K562 (cell line): ENCODE measurements around the gene ETS2. TPM values are rescaled to one million over a fixed set of nuclear protein-coding genes. Genes with fewer than 3 reads are reported as not detected.
A peak's percentile ranks its signal among the peaks of the same experiment; 100 is the strongest.

Experiments
- ARID1B ChIP-seq: fragments of 450-650 bp; IDR thresholded peaks from 2 replicates; pipeline ENCODE4 v1.6.1; 2016; ENCODE audit warnings: antibody characterized with exemption, mild to moderate bottlenecking, inconsistent platforms
- DDX20 ChIP-seq: fragments of 450-650 bp; IDR thresholded peaks from 2 replicates; pipeline ENCODE4 v1.6.1; 2016; ENCODE audit warnings: missing genetic modification characterization, low read depth, mild to moderate bottlenecking, missing compliant biosample characterization, moderate library complexity
- DNMT1 ChIP-seq: fragments of 450-650 bp; IDR thresholded peaks from 2 replicates; pipeline ENCODE4 v1.6.1; 2016; ENCODE audit warnings: antibody characterized with exemption, mild to moderate bottlenecking
- DPF2 ChIP-seq: fragments of 450-650 bp; IDR thresholded peaks from 2 replicates; pipeline ENCODE4 v1.6.1; 2016
- KLF16 ChIP-seq: IDR thresholded peaks from 2 replicates; pipeline ENCODE4 v1.6.1; 2016; ENCODE audit warnings: antibody characterized with exemption
- NUFIP1 ChIP-seq: fragments of 450-650 bp; IDR thresholded peaks from 2 replicates; pipeline ENCODE4 v1.6.1; 2018; ENCODE audit not compliant: partially characterized antibody
- RBM39 ChIP-seq: fragments of 200-400 bp; formaldehyde crosslinking; optimal IDR thresholded peaks from 2 replicates; pipeline ENCODE3; 2018; ENCODE audit warnings: low read depth, low read length
- SP2 ChIP-seq: IDR thresholded peaks from 2 replicates; pipeline ENCODE4 v1.6.1; 2011; ENCODE audit warnings: mild to moderate bottlenecking, low read depth, low read length, moderate library complexity; ENCODE audit not compliant: poor library complexity, severe bottlenecking; ENCODE audit errors: extremely low read depth
- polyA plus RNA-seq, 8 experiments: library from polyadenylated mRNA; depleted of rRNA in 4 of 8; stranded (reverse) in 5 of 8; unstranded in 3 of 8; fragments of >200 nt; fragmentation: Nextera tagmentation in 2 of 8; fragmentation: Illumina TruSeq in 1 of 8; extraction: Ambion mirVana in 2 of 8; extraction: Trizol in 1 of 8; gene quantifications; 2 replicates each; pipeline versions ENCODE4 v1.2.1 to v1.2.3, GENCODE V29; 2011 to 2014; ENCODE audit warnings: inconsistent platforms in 1 of 8, missing spikeins in 1 of 8
- total RNA-seq, 7 experiments: library from RNA; depleted of rRNA in 6 of 7; stranded (reverse); fragments of >200 nt in 6 of 7; fragmentation: Illumina TruSeq in 2 of 7; extraction: Trizol in 2 of 7; gene quantifications; 2 replicates each; pipeline versions ENCODE4 v1.2.1 to v1.2.3, GENCODE V29; 2011 to 2021; ENCODE audit warnings: low replicate concordance in 1 of 7
- TF ChIP-seq, protein P1 (sequence below), 3 experiments: fragments of 200-800 bp in 1 of 3; fragments of 250-450 bp in 1 of 3; fragments of 450-650 bp in 1 of 3; sonication (Bioruptor Pico) in 1 of 3; sonication (Bioruptor generic) in 1 of 3; formaldehyde crosslinking in 1 of 3; IDR thresholded peaks; 2 replicates each; pipeline versions ENCODE4 v1.6.1 to v1.8.0; 2016 to 2022; ENCODE audit warnings: mild to moderate bottlenecking in 2 of 3, missing genetic modification characterization in 2 of 3, missing compliant biosample characterization in 1 of 3, moderate library complexity in 1 of 3
- TF ChIP-seq, protein P2 (sequence below): fragments of 250-450 bp; sonication (Bioruptor Pico); IDR thresholded peaks from 2 replicates; pipeline ENCODE4 v1.4.0; 2020; ENCODE audit warnings: mild to moderate bottlenecking, moderate library complexity, borderline replicate concordance
- TF ChIP-seq, protein P3 (sequence below): fragments of 250-450 bp; sonication (Bioruptor Pico); IDR thresholded peaks from 2 replicates; pipeline ENCODE4 v1.5.0; 2022; ENCODE audit warnings: mild to moderate bottlenecking
- TF ChIP-seq, protein P4 (sequence below): fragments of 450-650 bp; IDR thresholded peaks from 2 replicates; pipeline ENCODE4 v1.6.1; 2017; ENCODE audit warnings: antibody characterized with exemption

ETS2 gene
- total and polyA plus RNA-seq, 9 of the 15 experiments (the other 6 are each of a cell fraction or from before 2014, with no cell fraction given) = 1.7 to 24.4 (median 12.2) TPM

DNA sequence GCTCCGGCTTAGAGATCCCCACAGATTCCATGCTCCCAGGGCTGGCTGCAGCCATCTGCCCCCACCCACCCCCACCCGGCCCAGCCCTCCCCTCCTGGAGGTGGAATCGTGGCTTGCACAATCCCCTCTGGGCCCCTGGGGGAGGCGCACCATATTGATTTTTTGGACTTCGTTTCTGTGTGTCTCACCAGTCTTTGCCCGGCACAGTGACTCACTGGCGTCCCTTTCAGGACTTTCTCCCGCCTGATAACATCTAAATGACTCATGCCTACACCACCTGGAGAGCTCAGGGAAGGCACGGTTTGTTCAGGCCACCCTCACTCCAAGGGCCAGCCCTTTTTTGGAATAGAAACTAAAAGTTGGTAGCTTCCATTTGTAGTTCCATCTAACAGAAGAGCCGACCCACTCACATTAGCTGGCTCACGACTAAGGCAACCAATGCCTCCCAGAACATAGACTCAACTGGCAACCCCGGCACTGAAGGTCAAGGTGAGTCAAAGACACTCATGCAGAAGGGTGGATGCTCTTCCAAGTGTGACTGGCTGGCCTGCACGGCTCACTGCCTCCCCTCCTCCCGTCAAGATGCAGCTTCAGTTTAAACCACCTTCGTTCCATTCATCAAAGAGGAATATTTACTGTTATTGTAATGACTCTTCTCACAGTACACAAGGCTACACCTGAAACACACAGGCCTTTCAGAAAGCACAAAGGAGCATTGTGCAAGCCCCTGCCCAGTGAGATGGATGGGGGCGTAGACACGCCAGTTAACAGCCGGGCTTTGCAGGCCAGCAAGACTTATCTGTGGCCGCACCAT lies 18.1 kb upstream of the ETS2 start (continued):
- TF ChIP-seq, protein P1, sequence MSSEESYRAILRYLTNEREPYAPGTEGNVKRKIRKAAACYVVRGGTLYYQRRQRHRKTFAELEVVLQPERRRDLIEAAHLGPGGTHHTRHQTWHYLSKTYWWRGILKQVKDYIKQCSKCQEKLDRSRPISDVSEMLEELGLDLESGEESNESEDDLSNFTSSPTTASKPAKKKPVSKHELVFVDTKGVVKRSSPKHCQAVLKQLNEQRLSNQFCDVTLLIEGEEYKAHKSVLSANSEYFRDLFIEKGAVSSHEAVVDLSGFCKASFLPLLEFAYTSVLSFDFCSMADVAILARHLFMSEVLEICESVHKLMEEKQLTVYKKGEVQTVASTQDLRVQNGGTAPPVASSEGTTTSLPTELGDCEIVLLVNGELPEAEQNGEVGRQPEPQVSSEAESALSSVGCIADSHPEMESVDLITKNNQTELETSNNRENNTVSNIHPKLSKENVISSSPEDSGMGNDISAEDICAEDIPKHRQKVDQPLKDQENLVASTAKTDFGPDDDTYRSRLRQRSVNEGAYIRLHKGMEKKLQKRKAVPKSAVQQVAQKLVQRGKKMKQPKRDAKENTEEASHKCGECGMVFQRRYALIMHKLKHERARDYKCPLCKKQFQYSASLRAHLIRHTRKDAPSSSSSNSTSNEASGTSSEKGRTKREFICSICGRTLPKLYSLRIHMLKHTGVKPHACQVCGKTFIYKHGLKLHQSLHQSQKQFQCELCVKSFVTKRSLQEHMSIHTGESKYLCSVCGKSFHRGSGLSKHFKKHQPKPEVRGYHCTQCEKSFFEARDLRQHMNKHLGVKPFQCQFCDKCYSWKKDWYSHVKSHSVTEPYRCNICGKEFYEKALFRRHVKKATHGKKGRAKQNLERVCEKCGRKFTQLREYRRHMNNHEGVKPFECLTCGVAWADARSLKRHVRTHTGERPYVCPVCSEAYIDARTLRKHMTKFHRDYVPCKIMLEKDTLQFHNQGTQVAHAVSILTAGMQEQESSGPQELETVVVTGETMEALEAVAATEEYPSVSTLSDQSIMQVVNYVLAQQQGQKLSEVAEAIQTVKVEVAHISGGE (CRISPR knock-in tag; IDR thresholded peaks at IDR 0.05) = peak in 1 of 3 experiments; percentile 67; a peak in 2 of 6 replicates
- TF ChIP-seq RBM39 (no peak), NUFIP1 (no peak), DPF2 (peak; percentile 97), DDX20 (tag) (no peak), DNMT1 (no peak), ARID1B (peak; percentile 92), KLF16 (0 out of 2 replicates have a peak, but pooled peaks have one; percentile 23), SP2 (no peak)
- TF ChIP-seq, protein P2, sequence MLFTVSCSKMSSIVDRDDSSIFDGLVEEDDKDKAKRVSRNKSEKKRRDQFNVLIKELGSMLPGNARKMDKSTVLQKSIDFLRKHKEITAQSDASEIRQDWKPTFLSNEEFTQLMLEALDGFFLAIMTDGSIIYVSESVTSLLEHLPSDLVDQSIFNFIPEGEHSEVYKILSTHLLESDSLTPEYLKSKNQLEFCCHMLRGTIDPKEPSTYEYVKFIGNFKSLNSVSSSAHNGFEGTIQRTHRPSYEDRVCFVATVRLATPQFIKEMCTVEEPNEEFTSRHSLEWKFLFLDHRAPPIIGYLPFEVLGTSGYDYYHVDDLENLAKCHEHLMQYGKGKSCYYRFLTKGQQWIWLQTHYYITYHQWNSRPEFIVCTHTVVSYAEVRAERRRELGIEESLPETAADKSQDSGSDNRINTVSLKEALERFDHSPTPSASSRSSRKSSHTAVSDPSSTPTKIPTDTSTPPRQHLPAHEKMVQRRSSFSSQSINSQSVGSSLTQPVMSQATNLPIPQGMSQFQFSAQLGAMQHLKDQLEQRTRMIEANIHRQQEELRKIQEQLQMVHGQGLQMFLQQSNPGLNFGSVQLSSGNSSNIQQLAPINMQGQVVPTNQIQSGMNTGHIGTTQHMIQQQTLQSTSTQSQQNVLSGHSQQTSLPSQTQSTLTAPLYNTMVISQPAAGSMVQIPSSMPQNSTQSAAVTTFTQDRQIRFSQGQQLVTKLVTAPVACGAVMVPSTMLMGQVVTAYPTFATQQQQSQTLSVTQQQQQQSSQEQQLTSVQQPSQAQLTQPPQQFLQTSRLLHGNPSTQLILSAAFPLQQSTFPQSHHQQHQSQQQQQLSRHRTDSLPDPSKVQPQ (CRISPR knock-in tag) = no peak
- TF ChIP-seq, protein P3, sequence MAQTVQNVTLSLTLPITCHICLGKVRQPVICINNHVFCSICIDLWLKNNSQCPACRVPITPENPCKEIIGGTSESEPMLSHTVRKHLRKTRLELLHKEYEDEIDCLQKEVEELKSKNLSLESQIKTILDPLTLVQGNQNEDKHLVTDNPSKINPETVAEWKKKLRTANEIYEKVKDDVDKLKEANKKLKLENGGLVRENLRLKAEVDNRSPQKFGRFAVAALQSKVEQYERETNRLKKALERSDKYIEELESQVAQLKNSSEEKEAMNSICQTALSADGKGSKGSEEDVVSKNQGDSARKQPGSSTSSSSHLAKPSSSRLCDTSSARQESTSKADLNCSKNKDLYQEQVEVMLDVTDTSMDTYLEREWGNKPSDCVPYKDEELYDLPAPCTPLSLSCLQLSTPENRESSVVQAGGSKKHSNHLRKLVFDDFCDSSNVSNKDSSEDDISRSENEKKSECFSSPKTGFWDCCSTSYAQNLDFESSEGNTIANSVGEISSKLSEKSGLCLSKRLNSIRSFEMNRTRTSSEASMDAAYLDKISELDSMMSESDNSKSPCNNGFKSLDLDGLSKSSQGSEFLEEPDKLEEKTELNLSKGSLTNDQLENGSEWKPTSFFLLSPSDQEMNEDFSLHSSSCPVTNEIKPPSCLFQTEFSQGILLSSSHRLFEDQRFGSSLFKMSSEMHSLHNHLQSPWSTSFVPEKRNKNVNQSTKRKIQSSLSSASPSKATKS (CRISPR knock-in tag) = no peak
- TF ChIP-seq, protein P4, sequence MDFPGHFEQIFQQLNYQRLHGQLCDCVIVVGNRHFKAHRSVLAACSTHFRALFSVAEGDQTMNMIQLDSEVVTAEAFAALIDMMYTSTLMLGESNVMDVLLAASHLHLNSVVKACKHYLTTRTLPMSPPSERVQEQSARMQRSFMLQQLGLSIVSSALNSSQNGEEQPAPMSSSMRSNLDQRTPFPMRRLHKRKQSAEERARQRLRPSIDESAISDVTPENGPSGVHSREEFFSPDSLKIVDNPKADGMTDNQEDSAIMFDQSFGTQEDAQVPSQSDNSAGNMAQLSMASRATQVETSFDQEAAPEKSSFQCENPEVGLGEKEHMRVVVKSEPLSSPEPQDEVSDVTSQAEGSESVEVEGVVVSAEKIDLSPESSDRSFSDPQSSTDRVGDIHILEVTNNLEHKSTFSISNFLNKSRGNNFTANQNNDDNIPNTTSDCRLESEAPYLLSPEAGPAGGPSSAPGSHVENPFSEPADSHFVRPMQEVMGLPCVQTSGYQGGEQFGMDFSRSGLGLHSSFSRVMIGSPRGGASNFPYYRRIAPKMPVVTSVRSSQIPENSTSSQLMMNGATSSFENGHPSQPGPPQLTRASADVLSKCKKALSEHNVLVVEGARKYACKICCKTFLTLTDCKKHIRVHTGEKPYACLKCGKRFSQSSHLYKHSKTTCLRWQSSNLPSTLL = no peak
